ENCODE results near the gene SRRD.

The SRRD gene

DNA sequence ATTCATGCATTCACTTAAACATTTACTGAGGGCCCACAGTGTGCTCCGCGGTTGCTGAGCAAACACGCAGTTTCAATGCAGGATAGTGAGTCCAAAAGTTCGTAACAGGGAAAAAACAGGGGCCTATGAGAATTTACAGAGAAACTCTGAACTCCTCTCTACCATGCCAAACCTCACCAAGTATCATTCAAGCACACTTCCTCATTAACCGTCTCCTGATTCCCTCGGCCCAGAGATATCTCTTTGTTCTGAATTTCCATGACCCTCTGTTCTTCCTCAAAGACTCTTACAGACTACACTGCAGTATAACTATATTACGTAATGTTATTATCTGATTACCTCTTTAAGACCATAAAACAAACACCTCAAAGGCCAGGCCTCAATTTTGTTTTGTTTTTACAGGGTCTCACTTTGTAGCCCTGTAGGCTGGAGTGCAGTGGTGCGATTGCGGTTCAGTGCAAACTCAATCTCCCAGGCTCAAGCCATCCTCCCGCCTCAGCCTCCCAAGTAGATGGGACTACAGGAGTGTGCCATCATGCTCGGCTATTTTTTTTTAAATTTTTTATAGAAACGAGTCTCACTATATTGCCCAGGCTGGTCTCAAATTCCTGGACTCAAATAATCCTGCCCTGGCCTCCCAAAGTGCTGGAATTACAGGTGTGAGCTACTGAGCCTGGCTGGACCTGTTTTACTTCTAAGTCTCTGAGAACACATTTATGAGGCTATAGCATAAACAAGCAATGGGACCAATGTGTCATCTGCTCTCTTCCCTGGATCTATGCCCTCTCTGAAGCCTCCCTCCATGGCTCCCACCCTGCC lies 3.7 kb upstream of the SRRD start:
- TF ChIP-seq FOXM1 (IDR thresholded peaks at IDR 0.05; ENCODE audit: borderline replicate concordance, low read depth) (no peak), TAF1 (IDR thresholded peaks at IDR 0.05; ENCODE audit: low read depth) (no peak), CREB1 (IDR thresholded peaks at IDR 0.05; ENCODE audit: low read depth) (no peak)

DNA sequence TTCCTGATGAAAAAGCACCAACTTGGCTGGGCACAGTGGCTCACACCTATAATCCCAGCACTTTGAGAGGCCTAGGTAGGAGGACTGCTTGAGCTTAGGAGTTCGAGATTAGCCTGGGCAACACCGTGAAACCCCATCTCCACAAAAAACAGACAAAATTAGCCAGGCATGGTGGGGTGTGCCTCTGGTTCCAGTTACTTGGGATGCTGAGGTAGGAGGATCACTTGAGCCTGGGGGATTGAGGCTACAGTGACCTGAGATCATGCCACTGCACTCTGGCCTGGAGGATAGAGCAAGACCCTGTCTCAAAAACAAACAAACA lies 3.1 kb upstream of the SRRD start:
- TF ChIP-seq NFIC (IDR thresholded peaks at IDR 0.05) (no peak), TCF12 (IDR thresholded peaks at IDR 0.05; ENCODE audit: low read depth) (no peak), TEAD4 (IDR thresholded peaks at IDR 0.05) (no peak), MAX (IDR thresholded peaks at IDR 0.05) (no peak), EP300 (IDR thresholded peaks at IDR 0.05; ENCODE audit: borderline replicate concordance) (no peak), ZBTB7A (IDR thresholded peaks at IDR 0.05; ENCODE audit: low read depth) (no peak), CREB1 (IDR thresholded peaks at IDR 0.05; ENCODE audit: low read depth) (no peak), CEBPB (IDR thresholded peaks at IDR 0.05) (no peak), REST (IDR thresholded peaks at IDR 0.05; ENCODE audit: low read depth) (no peak), RAD21 (IDR thresholded peaks at IDR 0.05; ENCODE audit: low read depth) (no peak), YY1 (IDR thresholded peaks at IDR 0.05; ENCODE audit: low read depth) (no peak), TAF1 (IDR thresholded peaks at IDR 0.05; ENCODE audit: low read depth) (no peak), EGR1 (IDR thresholded peaks at IDR 0.05) (no peak), FOXM1 (IDR thresholded peaks at IDR 0.05; ENCODE audit: borderline replicate concordance, low read depth) (no peak)
- TF ChIP-seq, protein P1, sequence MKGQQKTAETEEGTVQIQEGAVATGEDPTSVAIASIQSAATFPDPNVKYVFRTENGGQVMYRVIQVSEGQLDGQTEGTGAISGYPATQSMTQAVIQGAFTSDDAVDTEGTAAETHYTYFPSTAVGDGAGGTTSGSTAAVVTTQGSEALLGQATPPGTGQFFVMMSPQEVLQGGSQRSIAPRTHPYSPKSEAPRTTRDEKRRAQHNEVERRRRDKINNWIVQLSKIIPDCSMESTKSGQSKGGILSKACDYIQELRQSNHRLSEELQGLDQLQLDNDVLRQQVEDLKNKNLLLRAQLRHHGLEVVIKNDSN (IDR thresholded peaks at IDR 0.05), result no peak

DNA sequence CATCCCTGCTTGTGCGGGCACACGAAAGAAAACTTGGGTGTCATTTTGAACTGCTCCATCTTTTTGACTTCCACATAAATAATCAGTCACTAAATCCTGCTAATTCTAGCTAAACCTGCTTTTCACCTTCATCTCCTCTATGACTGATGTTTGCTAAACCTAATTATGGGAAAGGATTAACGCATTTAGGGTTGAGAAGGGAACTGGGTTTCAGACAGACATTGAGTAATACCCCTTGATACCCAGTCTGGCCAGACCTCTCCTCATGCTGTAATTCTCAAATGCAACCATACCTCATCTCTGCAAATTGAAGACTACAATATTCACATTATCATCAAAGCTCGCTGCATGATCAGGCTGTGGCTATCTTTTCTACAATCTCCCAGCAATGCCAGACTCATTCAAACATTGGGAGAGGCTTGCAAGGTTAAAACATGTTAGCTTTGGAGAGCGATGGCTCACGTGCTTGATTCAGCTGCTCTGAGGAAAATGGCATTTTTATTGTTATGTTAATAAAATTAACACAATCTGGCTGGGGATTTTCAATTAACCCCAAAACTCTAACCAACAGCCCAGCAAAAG lies 2.5 kb upstream of the SRRD start:
- no peak for TF ChIP-seq RAD21 (IDR thresholded peaks at IDR 0.05; ENCODE audit: low read depth)

DNA sequence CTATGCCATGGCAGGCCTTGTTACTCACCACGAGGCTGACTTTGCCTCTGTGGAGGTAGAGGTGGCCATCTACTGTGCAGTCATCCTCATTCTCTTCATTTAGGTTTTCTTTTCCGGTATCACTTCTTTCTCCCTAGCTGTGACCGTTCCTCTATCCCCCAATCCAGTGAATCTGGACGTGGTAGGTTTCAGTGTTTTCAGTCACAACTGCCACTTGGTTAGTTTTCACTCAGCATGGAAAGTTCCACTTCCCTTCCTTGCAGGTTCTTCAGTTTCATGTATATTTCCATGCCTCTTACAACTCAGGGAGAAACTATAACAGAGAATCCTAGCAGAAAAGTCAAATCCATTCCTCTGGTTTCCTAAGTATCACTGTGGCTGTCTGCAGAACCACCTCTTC lies 2.0 kb upstream of the SRRD start:
- no peak for TF ChIP-seq ZBTB7A (IDR thresholded peaks at IDR 0.05; ENCODE audit: low read depth)
- TF ChIP-seq EP300 (IDR thresholded peaks at IDR 0.05; ENCODE audit: borderline replicate concordance), result no peak
- no peak for TF ChIP-seq TEAD4 (IDR thresholded peaks at IDR 0.05)
- TF ChIP-seq REST (IDR thresholded peaks at IDR 0.05; ENCODE audit: low read depth), result no peak
- TF ChIP-seq YY1 (IDR thresholded peaks at IDR 0.05; ENCODE audit: low read depth), result no peak
- no peak for TF ChIP-seq MAX (IDR thresholded peaks at IDR 0.05)
- TF ChIP-seq CEBPB (IDR thresholded peaks at IDR 0.05), result no peak
- TF ChIP-seq, protein P1 (IDR thresholded peaks at IDR 0.05), result no peak
- no peak for TF ChIP-seq TCF12 (IDR thresholded peaks at IDR 0.05; ENCODE audit: low read depth)
- TF ChIP-seq RAD21 (IDR thresholded peaks at IDR 0.05; ENCODE audit: low read depth), result no peak

DNA sequence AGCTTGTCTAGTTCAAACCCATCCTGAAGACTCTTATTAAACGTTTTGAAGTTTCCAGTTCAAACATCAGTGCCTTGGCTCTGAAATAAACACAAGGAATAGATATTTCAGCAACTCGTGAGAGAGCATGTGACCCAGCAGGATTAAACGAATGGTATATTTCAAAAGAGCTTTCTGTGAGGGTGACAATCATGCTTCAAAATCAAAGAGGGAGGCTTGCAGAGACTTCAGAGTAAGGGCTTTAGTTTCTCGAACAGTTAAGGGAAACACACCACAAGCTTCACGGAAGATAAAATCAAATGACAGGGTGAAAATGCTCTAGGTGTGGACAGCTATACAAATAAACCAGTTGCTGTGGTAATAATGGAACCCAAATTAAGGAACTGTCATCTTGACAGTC lies 1.5 kb upstream of the SRRD start:
- TF ChIP-seq, protein P1 (IDR thresholded peaks at IDR 0.05), result no peak
- no peak for TF ChIP-seq EGR1 (IDR thresholded peaks at IDR 0.05)
- no peak for TF ChIP-seq EP300 (IDR thresholded peaks at IDR 0.05; ENCODE audit: borderline replicate concordance)
- no peak for TF ChIP-seq ZBTB7A (IDR thresholded peaks at IDR 0.05; ENCODE audit: low read depth)
- no peak for TF ChIP-seq FOXM1 (IDR thresholded peaks at IDR 0.05; ENCODE audit: borderline replicate concordance, low read depth)
- TF ChIP-seq CREB1 (IDR thresholded peaks at IDR 0.05; ENCODE audit: low read depth), result no peak
- TF ChIP-seq REST (IDR thresholded peaks at IDR 0.05; ENCODE audit: low read depth), result no peak
- TF ChIP-seq RAD21 (IDR thresholded peaks at IDR 0.05; ENCODE audit: low read depth), result no peak
- TF ChIP-seq TAF1 (IDR thresholded peaks at IDR 0.05; ENCODE audit: low read depth), result no peak
- TF ChIP-seq TEAD4 (IDR thresholded peaks at IDR 0.05), result no peak
- no peak for TF ChIP-seq NFIC (IDR thresholded peaks at IDR 0.05)
- TF ChIP-seq YY1 (IDR thresholded peaks at IDR 0.05; ENCODE audit: low read depth), result no peak
- TF ChIP-seq CEBPB (IDR thresholded peaks at IDR 0.05), result no peak
- no peak for TF ChIP-seq MAX (IDR thresholded peaks at IDR 0.05)
- no peak for TF ChIP-seq TCF12 (IDR thresholded peaks at IDR 0.05; ENCODE audit: low read depth)
